Measurements from ENCODE around the gene UBE2E1. TPM values are rescaled to one million over a fixed set of nuclear protein-coding genes. Genes with fewer than 3 reads are reported as not detected.

The UBE2E1 gene
- total and polyA plus RNA-seq, 2 experiments from 2014 or later = 39.9 to 120 TPM

GRCh38 chr3:23926736-23927135, 121.0 kb downstream of the UBE2E1 start:
- no peak overlapping the region for H3K4me3 Mint-ChIP-seq

GRCh38 chr3:23928524-23928923, 122.8 kb downstream of the UBE2E1 start:
- no peaks in the 10 kb centered on the region for H3F3A ChIP-seq (replicated peaks; ENCODE audit: low read depth)
- H3K36me3 Mint-ChIP-seq (ENCODE audit: low read depth) = no peaks in the 10 kb centered on the region
- TF ChIP-seq ZNF114 (CRISPR knock-in tag; IDR thresholded peaks at IDR 0.05) (no peak), JUNB (IDR thresholded peaks at IDR 0.05; ENCODE audit: unreplicated experiment) (no peak), ZNF331 (CRISPR knock-in tag; IDR thresholded peaks at IDR 0.05; ENCODE audit: low read depth) (no peak), NANOG (IDR thresholded peaks at IDR 0.05; ENCODE audit: borderline replicate concordance) (no peak), ZNF462 (CRISPR knock-in tag; IDR thresholded peaks at IDR 0.05) (no peak)

More at GRCh38 chr3:23926736-23927135, 121.0 kb downstream of the UBE2E1 start:
- Histone ChIP-seq H3K27ac (ENCODE audit: low read depth) (no peak overlapping the region), H3F3A (replicated peaks; ENCODE audit: low read depth) (no peaks in the 10 kb centered on the region), H3K4me3 (no peak overlapping the region), H4K20me1 (replicated peaks; ENCODE audit: insufficient read depth) (no peaks in the 10 kb centered on the region), H2AFZ (no peak overlapping the region), H3K9me2 (ENCODE audit: insufficient read depth) (no peaks in the 10 kb centered on the region), H3K79me2 (replicated peaks; ENCODE audit: insufficient read depth) (no peaks in the 10 kb centered on the region), H3K36me3 (ENCODE audit: insufficient read depth) (no peaks in the 10 kb centered on the region), H3K4me2 (no peak overlapping the region), H3K27me3 (ENCODE audit: insufficient read depth) (no peaks in the 10 kb centered on the region), H3K4me1 (ENCODE audit: insufficient read depth) (peaks cover 8% of the 10 kb centered on the region; the same call in 1 of the 2 replicates)
- TF ChIP-seq ETS1 (IDR thresholded peaks at IDR 0.05) (no peak), ZNF331 (CRISPR knock-in tag; IDR thresholded peaks at IDR 0.05; ENCODE audit: low read depth) (no peak), CTCF (conservative IDR thresholded peaks at IDR 0.05; ENCODE audit: low read depth in 2 of 2) (peak; percentile 28 to 64; a peak in 3 of 4 replicates)
- ATAC-seq (no peak), DNase-seq (ENCODE audit: low spot score) (no peak)
- Mint-ChIP-seq H3K27me3 (ENCODE audit: insufficient read depth, low read depth, poor library complexity) (peaks cover 13% of the 10 kb centered on the region), H3K36me3 (ENCODE audit: low read depth) (peaks cover under 1% of the 10 kb centered on the region; the same call in 2 of the 3 replicates), H3K4me1 (peaks cover 13% of the 10 kb centered on the region), H3K9me3 (no peaks in the 10 kb centered on the region), H3K27ac (no peak overlapping the region)

More at GRCh38 chr3:23928524-23928923, 122.8 kb downstream of the UBE2E1 start:
- Histone ChIP-seq H3K4me1 (ENCODE audit: insufficient read depth) (peaks cover 8% of the 10 kb centered on the region; the same call in 1 of the 2 replicates), H3K79me2 (replicated peaks; ENCODE audit: insufficient read depth) (no peaks in the 10 kb centered on the region), H3K4me3 (no peak overlapping the region), H3K9me2 (ENCODE audit: insufficient read depth) (no peaks in the 10 kb centered on the region; the same call in 1 of the 2 replicates), H3K36me3 (ENCODE audit: insufficient read depth) (no peaks in the 10 kb centered on the region), H2AFZ (no peak overlapping the region), H3K27me3 (ENCODE audit: insufficient read depth) (no peaks in the 10 kb centered on the region), H4K20me1 (replicated peaks; ENCODE audit: insufficient read depth) (no peaks in the 10 kb centered on the region), H3K4me2 (no peak overlapping the region), H3K27ac (ENCODE audit: low read depth) (no peak overlapping the region)
- DNase-seq (ENCODE audit: low spot score) (no peak), ATAC-seq (no peak)
- Mint-ChIP-seq H3K4me3 (no peak overlapping the region), H3K4me1 (peaks cover 13% of the 10 kb centered on the region), H3K27me3 (ENCODE audit: insufficient read depth, low read depth, poor library complexity) (peaks cover 9% of the 10 kb centered on the region), H3K9me3 (no peaks in the 10 kb centered on the region), H3K27ac (no peak overlapping the region)

All from GM23338 (cell line).